ENCODE measurements around the gene COL5A2.

The COL5A2 gene

GRCh38 chr2:189047171-189047888 is 132.2 kb downstream of the COL5A2 start:
- no peak for DNase-seq

GRCh38 chr2:189046320-189046719 is 133.2 kb downstream of the COL5A2 start:
- DNase-seq: no peak

- no peak for DNase-seq
Observed at GRCh38 chr2:189045836-189046235, 133.7 kb downstream of the COL5A2 start.

GRCh38 chr2:189037518-189037917 is 142.0 kb downstream of the COL5A2 start:
- no peak for DNase-seq

GRCh38 chr2:189024901-189025618 is 154.5 kb downstream of the COL5A2 start:
- DNase-seq: no peak

- DNase-seq: no peak
Observed at GRCh38 chr2:189022492-189022891, 157.1 kb downstream of the COL5A2 start.

DNA sequence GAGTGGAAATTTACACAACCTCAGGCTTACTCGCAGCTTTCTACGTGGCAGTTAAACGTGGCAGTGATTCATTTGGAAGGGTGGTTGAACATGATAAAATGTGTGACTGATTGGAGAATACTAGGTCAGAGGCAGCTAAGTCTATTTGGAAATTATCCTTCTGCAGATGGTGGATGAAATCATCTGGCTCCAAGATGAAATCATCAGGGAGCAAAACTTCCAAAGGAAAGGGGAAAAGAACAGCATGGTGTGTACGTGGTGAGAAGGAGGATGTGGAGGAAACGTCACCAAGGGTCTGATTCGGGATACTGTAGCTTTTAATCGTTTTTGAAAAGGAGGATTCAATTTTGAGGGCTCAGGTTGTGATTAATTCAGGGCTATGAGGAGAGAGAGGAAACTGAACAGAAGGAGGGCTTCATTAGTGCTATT is 157.5 kb downstream of the COL5A2 start:
- no peak for DNase-seq

GRCh38 chr2:189020179-189020578 is 159.4 kb downstream of the COL5A2 start:
- no peak for DNase-seq

- no peak for DNase-seq
Observed at GRCh38 chr2:189018631-189019030, 160.9 kb downstream of the COL5A2 start.

DNA sequence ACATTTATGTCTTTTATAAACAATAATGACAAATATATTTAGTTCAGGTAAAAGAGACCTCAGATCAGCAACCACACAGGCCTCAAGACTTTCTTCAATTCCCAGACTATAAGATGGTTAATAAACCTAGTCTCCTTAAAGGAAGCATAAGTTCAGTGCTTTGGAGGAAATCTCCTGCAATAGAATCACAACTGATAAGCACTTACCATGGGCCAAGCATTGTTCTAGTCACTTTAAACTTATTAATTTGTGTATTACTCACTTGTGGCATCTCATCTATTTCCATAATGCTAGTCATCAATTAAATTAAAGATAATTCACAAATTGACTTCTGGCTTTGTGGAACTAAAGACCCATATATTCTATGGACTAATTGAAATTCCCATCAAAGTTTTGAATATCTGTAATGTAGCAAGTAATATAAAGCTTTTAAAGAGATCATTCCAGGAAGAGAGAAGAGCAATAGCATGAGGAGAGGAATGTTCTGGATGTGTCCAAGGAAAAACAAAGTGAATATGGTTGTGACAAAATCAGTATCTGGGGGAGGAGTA is 163.2 kb downstream of the COL5A2 start:
- DNase-seq: no peak

GRCh38 chr2:189015359-189015758 is 164.2 kb downstream of the COL5A2 start:
- DNase-seq: no peak

DNA sequence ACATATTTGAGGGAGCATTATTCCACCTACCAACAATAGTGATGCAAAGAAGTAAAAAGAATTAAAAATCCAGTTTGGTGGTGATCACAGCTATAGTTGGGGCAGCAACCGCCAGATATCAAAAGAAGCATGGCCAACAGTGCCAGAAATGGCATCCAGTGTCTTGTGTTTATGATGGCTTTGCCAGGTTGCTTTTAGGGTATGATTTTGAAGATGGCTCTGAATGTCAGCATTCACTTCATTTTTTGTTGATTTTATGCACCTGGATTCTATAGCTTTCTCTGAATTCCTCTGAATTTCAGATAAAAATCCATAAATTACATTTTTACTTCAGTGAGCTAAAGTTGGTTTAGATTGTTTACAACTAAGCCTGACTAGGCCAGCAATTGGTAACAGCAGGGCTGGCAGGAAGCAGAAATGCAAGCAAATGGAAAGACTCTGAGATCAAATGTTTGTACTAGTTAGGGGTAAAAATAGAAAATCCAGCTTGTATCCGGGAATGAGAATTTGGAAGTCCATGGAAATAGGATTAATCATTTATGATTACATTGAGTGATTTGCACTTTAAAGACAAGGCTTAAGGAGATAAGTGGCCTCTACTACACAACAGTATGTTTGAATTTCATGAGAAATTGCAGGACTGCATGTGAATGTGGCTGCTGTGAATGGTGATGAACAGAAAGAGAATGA is 165.0 kb downstream of the COL5A2 start:
- DNase-seq: no peak

DNA sequence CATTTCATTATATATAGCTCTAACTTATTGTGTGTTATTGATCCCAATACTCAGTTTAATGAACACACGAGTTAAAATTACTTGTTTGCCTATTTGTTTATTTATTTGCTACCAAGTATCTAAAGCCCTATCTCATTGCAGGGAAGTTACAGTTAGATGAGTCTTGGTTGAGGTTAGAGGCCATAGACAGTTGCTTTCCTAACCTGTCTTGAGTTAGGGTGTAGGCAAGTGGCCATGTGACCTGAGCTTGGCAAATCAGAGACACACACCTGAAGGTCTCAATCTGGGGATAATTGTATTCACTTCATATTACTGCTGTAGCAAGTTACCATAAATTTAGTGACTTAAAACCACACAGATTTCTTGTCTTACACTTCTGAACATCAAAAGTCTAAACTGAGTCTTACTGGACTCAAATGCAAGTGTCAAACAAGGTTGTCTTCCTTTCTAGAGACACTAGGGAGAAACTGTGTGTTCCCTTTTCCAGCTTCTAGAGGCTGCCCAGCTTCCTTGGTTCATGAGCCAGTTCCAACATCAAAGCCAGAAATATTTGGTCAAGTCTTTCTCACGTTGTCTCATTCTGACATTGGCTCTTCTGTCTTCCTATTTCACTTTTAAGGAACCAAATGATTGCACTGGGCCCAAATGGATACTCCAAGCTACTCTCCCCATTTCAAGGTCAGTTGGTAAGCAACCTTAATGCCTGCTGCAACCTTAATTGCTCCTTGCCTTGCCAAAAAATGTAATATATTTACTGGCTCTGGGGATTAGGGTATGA is 165.7 kb downstream of the COL5A2 start:
- DNase-seq: no peak

- no peak for DNase-seq
Observed at GRCh38 chr2:189013031-189013430, 166.5 kb downstream of the COL5A2 start.

DNA sequence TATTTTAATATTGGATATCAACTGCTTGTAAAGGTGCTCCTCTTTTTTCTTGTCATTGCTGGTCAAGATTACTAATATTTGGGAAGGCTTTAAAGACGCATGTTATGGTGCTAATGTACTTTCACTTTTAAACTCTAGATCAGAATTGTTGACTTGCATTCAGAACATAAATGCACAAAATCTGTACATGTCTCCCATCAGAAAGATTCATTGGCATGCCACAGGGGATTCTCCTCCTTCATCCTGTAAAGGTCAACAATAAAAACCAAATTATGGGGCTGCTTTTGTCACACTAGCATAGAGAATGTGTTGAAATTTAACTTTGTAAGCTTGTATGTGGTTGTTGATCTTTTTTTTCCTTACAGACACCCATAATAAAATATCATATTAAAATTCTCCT is 167.2 kb downstream of the COL5A2 start:
- no peak for DNase-seq

GRCh38 chr2:189010536-189010935 is 169.0 kb downstream of the COL5A2 start:
- DNase-seq: no peak

GRCh38 chr2:189008555-189009262 is 170.9 kb downstream of the COL5A2 start:
- DNase-seq: no peak

- DNase-seq: no peak
Observed at GRCh38 chr2:189002079-189002478, 177.5 kb downstream of the COL5A2 start.

- no peak for DNase-seq
Observed at GRCh38 chr2:189000221-189000620, 179.3 kb downstream of the COL5A2 start.

DNA sequence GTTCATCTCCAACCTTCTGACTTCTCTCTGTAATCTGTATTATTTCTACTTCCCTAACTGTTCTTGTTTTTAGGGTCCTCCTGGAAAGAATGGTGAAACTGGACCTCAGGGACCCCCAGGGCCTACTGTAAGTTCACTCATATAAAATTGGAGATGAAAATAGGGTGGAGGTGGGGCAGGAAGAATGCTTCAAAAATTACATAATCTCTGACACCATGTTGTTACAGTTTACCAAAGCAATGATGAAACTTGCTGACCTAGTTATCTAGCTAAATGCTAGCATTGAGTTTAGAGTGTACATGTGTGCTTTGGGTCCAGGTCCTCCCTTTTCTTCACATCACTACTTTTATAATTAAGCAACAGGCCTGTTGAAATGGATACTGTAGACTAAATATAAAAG is 182.3 kb downstream of the COL5A2 start:
- DNase-seq: no peak

DNA sequence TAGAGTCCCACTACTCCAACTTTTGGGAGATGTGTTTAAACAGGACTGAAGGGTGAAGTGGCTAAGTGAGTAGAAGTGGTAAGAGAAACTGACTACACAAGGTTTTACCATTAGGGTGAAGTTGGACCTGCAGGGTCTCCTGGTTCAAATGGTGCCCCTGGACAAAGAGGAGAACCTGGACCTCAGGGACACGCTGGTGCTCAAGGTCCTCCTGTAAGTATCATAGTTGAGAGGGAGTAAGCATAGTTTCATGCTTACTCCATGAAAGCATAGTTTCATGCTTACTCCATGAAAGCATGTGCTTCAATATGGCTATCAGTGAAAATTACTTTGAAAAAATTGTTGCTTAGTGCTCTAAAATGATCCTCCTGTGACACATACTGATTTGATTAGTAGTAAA is 186.3 kb downstream of the COL5A2 start:
- DNase-seq: no peak

DNA sequence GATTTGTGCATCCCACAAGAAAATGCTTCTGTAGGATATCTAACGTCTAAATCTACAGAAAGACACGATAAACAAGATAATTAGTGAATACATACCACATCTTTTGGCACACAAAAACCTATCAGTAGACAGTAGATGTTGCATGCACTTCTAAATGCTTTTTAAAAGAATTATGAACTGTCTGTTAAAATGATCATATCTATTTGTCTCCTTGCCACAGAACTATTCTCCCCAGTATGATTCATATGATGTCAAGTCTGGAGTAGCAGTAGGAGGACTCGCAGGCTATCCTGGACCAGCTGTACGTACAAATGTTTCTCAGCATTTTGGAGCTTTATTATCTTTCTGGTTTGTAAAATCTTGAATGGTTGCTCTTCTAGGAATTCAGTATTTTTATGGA is 192.7 kb downstream of the COL5A2 start:
- DNase-seq: no peak

All from activated CD4-positive, alpha-beta T cell treated with anti-CD3 and anti-CD28 coated beads for 1 hour (primary cell).